ENCODE measurements around the gene STARD10. TPM values are rescaled to one million over a fixed set of nuclear protein-coding genes. Genes with fewer than 3 reads are reported as not detected.

Gene STARD10
- total and polyA plus RNA-seq, 4 donors, result 70.5 to 328 (median 232) TPM

DNA sequence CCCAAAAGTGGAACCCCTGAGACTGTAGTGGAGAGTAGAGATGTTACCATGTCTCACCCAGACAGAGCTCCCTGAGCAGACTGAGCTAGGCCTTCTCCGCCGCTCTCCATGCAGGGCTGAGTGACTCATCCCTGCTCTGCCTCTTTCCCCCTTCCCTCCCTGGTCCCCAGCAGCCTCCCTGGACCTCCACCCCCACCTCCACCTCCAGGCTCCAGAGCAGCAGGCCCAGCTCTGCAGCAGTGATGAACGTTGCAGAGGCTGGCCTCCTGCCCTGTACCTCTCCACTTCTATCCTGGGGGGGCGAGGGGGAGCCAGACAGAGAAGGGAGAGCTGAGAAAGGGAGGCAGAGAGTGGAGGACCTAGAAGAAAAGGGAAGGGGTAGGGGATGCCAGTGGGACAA lies 22.3 kb downstream of the STARD10 start:
- H3K9me3 ChIP-seq (ENCODE audit: control insufficient read depth in 4 of 4, low read length in 3 of 4), result no peaks in the 10 kb centered on the region
- H3K4me1 ChIP-seq (ENCODE audit: control insufficient read depth in 4 of 4, insufficient read depth in 4 of 4, low read length in 3 of 4), result peaks cover 20 to 92% (median 77%) of the 10 kb centered on the region in 4 donors
- peaks cover 0 to 3% (median 0%) of the 10 kb centered on the region in 4 donors for H3K36me3 ChIP-seq (ENCODE audit: control insufficient read depth in 4 of 4, insufficient read depth in 3 of 4, low read depth in 1 of 4, low read length in 3 of 4)
- no peak overlapping the region for H3K27ac ChIP-seq (ENCODE audit: low read depth in 1 of 2, low read length in 2 of 2)
- H3K27me3 ChIP-seq (ENCODE audit: control insufficient read depth in 4 of 4, insufficient read depth in 4 of 4, low read length in 3 of 4), result no peaks in the 10 kb centered on the region
- DNase-seq (ENCODE audit: low spot score), result no peak
- H3K9ac ChIP-seq (ENCODE audit: low read depth in 1 of 2, low read length in 2 of 2), result no peak overlapping the region
- TF ChIP-seq TAF1 (conservative IDR thresholded peaks at IDR 0.05), result no peak
- no peak for TF ChIP-seq EGR1 (IDR thresholded peaks at IDR 0.05; ENCODE audit: low read depth in 2 of 2)
- TF ChIP-seq HNF4G (IDR thresholded peaks at IDR 0.05), result no peak
- TF ChIP-seq RAD21 (IDR thresholded peaks at IDR 0.05), result no peak
- 74% methylated on average over 4 of the region's 4 CpGs for WGBS
- H3K4me3 ChIP-seq (ENCODE audit: low read depth in 1 of 3, low read length in 3 of 3), result no peak overlapping the region

DNA sequence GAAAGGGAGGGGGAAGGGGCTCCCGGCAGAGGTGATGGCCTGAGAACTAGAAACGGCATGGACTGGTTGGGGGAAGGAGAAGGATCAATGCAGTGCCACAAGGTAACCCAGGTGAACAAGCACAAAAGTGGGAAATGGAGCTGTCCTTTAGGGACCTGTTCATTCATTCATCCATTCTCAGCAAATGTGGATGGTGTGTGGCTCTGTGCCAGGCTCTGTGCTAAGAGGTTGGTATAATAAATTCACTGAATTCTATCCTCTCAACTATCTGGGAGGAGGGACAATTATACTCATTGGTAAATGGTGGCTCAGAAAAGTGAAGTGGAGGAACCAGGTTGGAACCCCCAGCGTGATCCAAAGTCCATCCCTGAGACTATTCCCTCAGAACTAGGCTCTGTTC lies 23.0 kb downstream of the STARD10 start:
- peaks cover 22 to 92% (median 77%) of the 10 kb centered on the region in 4 donors for H3K4me1 ChIP-seq (ENCODE audit: control insufficient read depth in 4 of 4, insufficient read depth in 4 of 4, low read length in 3 of 4)

GRCh38 chr11:72769680-72770079 lies 24.2 kb downstream of the STARD10 start:
- 70% methylated on average over 4 of the region's 4 CpGs for WGBS

More for the DNA sequence above, 23.0 kb downstream of the STARD10 start:
- WGBS, result 72% methylated on average over 3 of the region's 3 CpGs
- H3K4me3 ChIP-seq (ENCODE audit: low read depth in 1 of 3, low read length in 3 of 3), result no peak overlapping the region
- TF ChIP-seq TAF1 (conservative IDR thresholded peaks at IDR 0.05) (no peak), HNF4G (IDR thresholded peaks at IDR 0.05) (no peak), YY1 (IDR thresholded peaks at IDR 0.05) (no peak), SP1 (IDR thresholded peaks at IDR 0.05) (no peak)
- TF ChIP-seq, protein P1, sequence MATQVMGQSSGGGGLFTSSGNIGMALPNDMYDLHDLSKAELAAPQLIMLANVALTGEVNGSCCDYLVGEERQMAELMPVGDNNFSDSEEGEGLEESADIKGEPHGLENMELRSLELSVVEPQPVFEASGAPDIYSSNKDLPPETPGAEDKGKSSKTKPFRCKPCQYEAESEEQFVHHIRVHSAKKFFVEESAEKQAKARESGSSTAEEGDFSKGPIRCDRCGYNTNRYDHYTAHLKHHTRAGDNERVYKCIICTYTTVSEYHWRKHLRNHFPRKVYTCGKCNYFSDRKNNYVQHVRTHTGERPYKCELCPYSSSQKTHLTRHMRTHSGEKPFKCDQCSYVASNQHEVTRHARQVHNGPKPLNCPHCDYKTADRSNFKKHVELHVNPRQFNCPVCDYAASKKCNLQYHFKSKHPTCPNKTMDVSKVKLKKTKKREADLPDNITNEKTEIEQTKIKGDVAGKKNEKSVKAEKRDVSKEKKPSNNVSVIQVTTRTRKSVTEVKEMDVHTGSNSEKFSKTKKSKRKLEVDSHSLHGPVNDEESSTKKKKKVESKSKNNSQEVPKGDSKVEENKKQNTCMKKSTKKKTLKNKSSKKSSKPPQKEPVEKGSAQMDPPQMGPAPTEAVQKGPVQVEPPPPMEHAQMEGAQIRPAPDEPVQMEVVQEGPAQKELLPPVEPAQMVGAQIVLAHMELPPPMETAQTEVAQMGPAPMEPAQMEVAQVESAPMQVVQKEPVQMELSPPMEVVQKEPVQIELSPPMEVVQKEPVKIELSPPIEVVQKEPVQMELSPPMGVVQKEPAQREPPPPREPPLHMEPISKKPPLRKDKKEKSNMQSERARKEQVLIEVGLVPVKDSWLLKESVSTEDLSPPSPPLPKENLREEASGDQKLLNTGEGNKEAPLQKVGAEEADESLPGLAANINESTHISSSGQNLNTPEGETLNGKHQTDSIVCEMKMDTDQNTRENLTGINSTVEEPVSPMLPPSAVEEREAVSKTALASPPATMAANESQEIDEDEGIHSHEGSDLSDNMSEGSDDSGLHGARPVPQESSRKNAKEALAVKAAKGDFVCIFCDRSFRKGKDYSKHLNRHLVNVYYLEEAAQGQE (IDR thresholded peaks at IDR 0.05), result no peak
- no peaks in the 10 kb centered on the region for H3K27me3 ChIP-seq (ENCODE audit: control insufficient read depth in 4 of 4, insufficient read depth in 4 of 4, low read length in 3 of 4)
- no peak for DNase-seq (ENCODE audit: low spot score)
- H3K36me3 ChIP-seq (ENCODE audit: control insufficient read depth in 4 of 4, insufficient read depth in 3 of 4, low read depth in 1 of 4, low read length in 3 of 4), result peaks cover 0 to 3% (median 0%) of the 10 kb centered on the region in 4 donors
- H3K9me3 ChIP-seq (ENCODE audit: control insufficient read depth in 4 of 4, low read length in 3 of 4), result no peaks in the 10 kb centered on the region
- H3K27ac ChIP-seq (ENCODE audit: low read depth in 1 of 2, low read length in 2 of 2), result no peak overlapping the region
- H3K9ac ChIP-seq (ENCODE audit: low read depth in 1 of 2, low read length in 2 of 2), result no peak overlapping the region

More at GRCh38 chr11:72769680-72770079, 24.2 kb downstream of the STARD10 start:
- TF ChIP-seq YY1 (IDR thresholded peaks at IDR 0.05) (no peak), EGR1 (IDR thresholded peaks at IDR 0.05; ENCODE audit: low read depth in 2 of 2) (no peak), NR2F2 (IDR thresholded peaks at IDR 0.05) (no peak), CTCF (IDR thresholded peaks at IDR 0.05; ENCODE audit: low read depth, low read length, missing input control) (no peak), HNF4G (IDR thresholded peaks at IDR 0.05) (no peak), RXRA (IDR thresholded peaks at IDR 0.05) (no peak), ATF3 (IDR thresholded peaks at IDR 0.05) (no peak), JUND (IDR thresholded peaks at IDR 0.05) (no peak), FOXA2 (IDR thresholded peaks at IDR 0.05) (no peak), FOXA1 (IDR thresholded peaks at IDR 0.05) (no peak), RAD21 (IDR thresholded peaks at IDR 0.05) (no peak), HNF4A (conservative IDR thresholded peaks at IDR 0.05) (no peak), GABPA (IDR thresholded peaks at IDR 0.05 in 1 of 2, conservative IDR thresholded peaks at IDR 0.05 in 1 of 2) (no peak)
- no peaks in the 10 kb centered on the region for H3K9me3 ChIP-seq (ENCODE audit: control insufficient read depth in 4 of 4, low read length in 3 of 4)
- H3K27ac ChIP-seq (ENCODE audit: low read depth in 1 of 2, low read length in 2 of 2), result no peak overlapping the region
- no peak overlapping the region for H3K9ac ChIP-seq (ENCODE audit: low read depth in 1 of 2, low read length in 2 of 2)
- H3K27me3 ChIP-seq (ENCODE audit: control insufficient read depth in 4 of 4, insufficient read depth in 4 of 4, low read length in 3 of 4), result no peaks in the 10 kb centered on the region
- H3K4me3 ChIP-seq (ENCODE audit: low read depth in 1 of 3, low read length in 3 of 3), result no peak overlapping the region
- no peak for DNase-seq (ENCODE audit: low spot score)
- H3K4me1 ChIP-seq (ENCODE audit: control insufficient read depth in 4 of 4, insufficient read depth in 4 of 4, low read length in 3 of 4), result peaks cover 18 to 87% (median 70%) of the 10 kb centered on the region in 4 donors
- peaks cover 0 to 3% (median 0%) of the 10 kb centered on the region in 4 donors for H3K36me3 ChIP-seq (ENCODE audit: control insufficient read depth in 4 of 4, insufficient read depth in 3 of 4, low read depth in 1 of 4, low read length in 3 of 4)
